GM06990 (cell line): Measurements from ENCODE around the gene TECPR2.

Experiments
- DNase-seq: peaks from one replicate; pipeline ENCODE4 v3.0.0-alpha.2; 2011; ENCODE audit not compliant: insufficient read length; ENCODE audit errors: extremely low read depth
- H3K27me3 ChIP-seq: replicated peaks from 2 replicates; pipeline ENCODE4 v1.6.0; 2011; ENCODE audit warnings: low read length; ENCODE audit not compliant: control insufficient read depth, insufficient read depth
- H3K36me3 ChIP-seq: 2 replicates; pipeline ENCODE4 v1.5.1; 2011; ENCODE audit warnings: low read length; ENCODE audit not compliant: control insufficient read depth, insufficient read depth
- H3K4me3 ChIP-seq: replicated peaks from 2 replicates; pipeline ENCODE4 v1.5.1; 2011; ENCODE audit warnings: low read depth, mild to moderate bottlenecking, control low read depth, low read length
- TF ChIP-seq, protein P1 (sequence below): IDR thresholded peaks from 2 replicates; pipeline ENCODE4 v1.5.1; 2011; ENCODE audit warnings: low read length, control low read depth, mild to moderate bottlenecking, inconsistent platforms; ENCODE audit not compliant: insufficient read depth, poor library complexity, severe bottlenecking

TECPR2 gene

DNA sequence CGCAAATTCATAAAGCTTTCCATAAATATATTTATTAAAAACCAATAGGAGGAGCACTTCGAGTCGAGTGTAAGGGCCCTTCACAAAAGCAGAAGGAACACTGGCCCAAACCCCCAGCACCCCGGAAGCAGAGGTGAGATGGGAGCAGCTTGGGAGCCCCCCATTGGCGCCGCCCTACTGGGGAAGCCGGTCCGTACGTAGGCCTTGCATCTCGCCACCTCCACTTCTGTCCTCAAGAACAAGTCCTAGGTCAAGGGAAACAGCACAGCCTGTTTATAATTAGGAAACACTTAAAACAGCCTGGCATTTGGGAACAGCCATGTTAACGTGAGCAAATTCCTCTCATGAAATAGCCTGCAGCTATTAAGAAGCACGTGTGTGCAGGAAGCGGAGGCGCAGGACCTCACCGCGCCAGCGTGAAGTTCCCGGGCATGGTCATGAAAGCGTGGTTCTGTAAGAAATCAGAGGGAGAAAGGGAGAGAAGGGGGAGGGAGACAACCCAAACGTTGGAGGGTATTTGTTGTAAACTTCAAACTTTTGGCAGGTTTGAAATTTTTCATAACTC lies 139.1 kb downstream of the TECPR2 start:
- H3K27me3 ChIP-seq = no peaks in the 10 kb centered on the region
- peaks cover 3% of the 10 kb centered on the region for H3K36me3 ChIP-seq
- TF ChIP-seq, protein P1, sequence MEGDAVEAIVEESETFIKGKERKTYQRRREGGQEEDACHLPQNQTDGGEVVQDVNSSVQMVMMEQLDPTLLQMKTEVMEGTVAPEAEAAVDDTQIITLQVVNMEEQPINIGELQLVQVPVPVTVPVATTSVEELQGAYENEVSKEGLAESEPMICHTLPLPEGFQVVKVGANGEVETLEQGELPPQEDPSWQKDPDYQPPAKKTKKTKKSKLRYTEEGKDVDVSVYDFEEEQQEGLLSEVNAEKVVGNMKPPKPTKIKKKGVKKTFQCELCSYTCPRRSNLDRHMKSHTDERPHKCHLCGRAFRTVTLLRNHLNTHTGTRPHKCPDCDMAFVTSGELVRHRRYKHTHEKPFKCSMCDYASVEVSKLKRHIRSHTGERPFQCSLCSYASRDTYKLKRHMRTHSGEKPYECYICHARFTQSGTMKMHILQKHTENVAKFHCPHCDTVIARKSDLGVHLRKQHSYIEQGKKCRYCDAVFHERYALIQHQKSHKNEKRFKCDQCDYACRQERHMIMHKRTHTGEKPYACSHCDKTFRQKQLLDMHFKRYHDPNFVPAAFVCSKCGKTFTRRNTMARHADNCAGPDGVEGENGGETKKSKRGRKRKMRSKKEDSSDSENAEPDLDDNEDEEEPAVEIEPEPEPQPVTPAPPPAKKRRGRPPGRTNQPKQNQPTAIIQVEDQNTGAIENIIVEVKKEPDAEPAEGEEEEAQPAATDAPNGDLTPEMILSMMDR = peak; percentile 16
- no peak for DNase-seq
- H3K4me3 ChIP-seq = no peak overlapping the region

DNA sequence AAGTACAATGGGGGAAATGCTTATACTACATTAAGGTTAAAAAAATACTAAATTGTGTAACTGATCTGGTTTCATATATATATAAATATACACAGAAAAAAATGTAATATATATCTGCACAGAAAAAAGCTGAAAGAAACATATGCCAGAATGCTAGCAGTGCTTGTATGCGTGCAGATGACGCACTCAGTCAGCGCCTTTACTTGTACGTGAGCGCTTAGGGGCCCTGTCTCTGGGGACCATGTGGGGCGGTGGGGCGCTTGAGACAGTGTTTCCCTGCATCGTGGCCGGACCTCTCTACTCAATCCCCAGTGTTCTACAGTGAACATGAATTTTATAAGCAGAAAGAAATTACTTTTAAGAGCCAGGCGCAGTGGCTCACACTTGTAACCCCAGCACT lies 139.8 kb downstream of the TECPR2 start:
- DNase-seq = no peak
- Histone ChIP-seq H3K4me3 (no peak overlapping the region), H3K27me3 (no peaks in the 10 kb centered on the region), H3K36me3 (peaks cover 3% of the 10 kb centered on the region)
- TF ChIP-seq, protein P1 = no peak

DNA sequence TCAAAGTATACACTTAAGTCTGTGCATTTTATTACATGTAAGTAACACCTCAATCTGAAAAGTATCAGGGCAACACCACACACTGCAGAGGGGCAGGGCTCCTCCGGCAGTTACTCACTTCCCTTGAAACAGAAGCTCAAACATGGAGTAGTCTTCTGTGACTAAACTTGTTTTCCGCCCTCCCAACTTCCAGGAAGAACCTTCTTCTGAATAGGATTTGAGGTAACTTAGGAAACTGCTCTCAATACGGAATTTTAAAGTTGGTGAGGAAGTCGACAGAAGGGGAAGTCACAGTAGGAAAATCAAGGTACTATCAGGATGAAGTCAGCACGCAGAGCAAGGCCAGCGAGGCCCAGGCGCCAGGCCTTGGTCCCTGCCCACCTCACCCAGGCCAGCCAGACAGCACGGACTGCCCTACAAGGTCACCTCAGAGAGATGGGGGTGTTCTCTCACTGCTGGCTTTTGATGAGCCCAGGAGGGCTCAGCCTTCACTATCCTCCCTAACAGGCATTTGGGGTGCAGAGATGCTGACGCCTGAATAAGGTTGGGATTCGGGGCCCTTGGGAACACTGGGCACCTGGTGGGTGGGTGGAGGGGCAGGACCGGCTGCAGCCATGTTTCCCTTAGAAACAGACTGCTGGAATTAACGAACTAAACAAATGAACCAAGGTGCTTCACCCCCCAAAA lies 141.0 kb downstream of the TECPR2 start:
- Histone ChIP-seq H3K36me3 (peaks cover 2% of the 10 kb centered on the region), H3K4me3 (no peak overlapping the region), H3K27me3 (no peaks in the 10 kb centered on the region)
- DNase-seq = no peak
- TF ChIP-seq, protein P1 = no peak

DNA sequence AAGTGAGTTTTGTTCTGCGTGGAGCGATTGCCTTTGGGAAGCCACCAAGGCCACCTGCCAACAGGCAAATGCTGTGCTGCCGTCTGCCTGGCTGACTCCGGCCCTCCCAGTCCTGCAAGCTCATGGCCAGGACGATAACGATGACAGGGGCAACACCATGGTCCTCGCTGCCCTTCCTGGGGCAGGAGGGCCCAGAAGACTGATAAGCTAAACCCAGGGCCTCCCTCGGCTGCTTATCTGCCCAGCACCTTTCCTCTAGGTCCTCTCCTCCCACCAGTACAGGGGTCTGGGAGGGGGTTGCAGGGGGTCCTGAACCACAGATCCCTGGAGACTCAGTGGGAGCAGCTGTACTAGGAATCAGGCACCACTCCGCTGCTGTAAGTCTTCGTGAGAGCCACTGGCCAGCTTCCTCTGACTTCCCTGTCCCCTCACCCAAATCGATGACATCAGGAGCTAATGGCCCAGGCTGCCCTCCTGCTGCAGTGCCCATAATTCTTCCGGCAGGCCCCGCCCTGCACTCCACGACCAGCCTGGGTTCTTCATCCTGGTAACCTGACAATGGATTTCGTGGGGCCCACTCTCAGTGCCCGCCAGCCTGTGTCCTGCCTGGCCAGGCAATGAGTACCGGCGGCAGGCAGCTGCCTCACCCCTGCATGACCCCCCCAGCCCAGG lies 141.7 kb downstream of the TECPR2 start:
- no peak for DNase-seq
- H3K36me3 ChIP-seq = no peaks in the 10 kb centered on the region; the same call in 1 of the 2 replicates
- no peak overlapping the region for H3K4me3 ChIP-seq
- no peaks in the 10 kb centered on the region for H3K27me3 ChIP-seq
- TF ChIP-seq, protein P1 = no peak

DNA sequence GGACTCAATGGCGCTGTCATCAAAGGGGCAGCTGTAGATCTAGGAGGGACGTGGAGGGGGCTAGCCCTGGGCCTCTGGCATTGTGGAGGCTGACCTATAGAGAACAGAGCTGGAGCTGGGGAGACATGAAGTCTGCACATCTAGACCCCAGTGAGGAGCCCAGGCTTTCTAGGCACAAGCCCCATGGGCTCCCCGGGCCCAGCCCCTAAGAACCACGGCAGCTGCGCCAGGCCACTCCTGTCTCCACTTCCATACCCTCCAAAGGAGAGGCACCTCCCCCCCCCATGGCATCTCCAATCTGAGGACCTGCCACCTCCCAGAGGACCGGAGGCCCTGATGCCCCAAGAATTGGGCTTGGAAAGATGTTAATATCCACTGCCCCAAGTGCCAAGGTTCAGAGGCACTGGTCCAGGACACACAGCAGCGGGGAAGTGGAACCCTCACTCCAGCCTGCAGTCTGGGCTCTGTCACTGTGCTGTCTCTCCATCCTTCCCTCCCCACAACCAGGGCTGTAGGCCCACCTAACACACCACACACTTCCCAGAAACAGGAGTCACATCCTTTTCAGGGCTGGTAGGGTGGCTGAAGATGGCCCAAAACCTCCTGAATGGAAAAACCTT lies 142.4 kb downstream of the TECPR2 start:
- no peak for DNase-seq
- no peaks in the 10 kb centered on the region; the same call in 1 of the 2 replicates for H3K36me3 ChIP-seq
- TF ChIP-seq, protein P1 = no peak
- no peaks in the 10 kb centered on the region for H3K27me3 ChIP-seq
- H3K4me3 ChIP-seq = no peak overlapping the region
